GM12878 (cell line): ENCODE measurements around the gene RFTN2.

Experiments
- CEBPB ChIP-seq, 2 experiments: fragments of 150-350 bp in 1 of 2; IDR thresholded peaks; 2 replicates each; pipeline ENCODE4 v1.6.1; 2012 to 2014; ENCODE audit warnings: low read depth in 2 of 2, low read length in 2 of 2, borderline replicate concordance in 1 of 2, inconsistent platforms in 1 of 2
- CTCF ChIP-seq, 3 experiments: IDR thresholded peaks in 2 of 3; conservative IDR thresholded peaks in 1 of 3; 2 replicates each; pipeline ENCODE4 v1.5.1; 2011; ENCODE audit warnings: low read depth in 3 of 3, low read length in 3 of 3, mild to moderate bottlenecking in 3 of 3, control low read depth in 2 of 3, moderate library complexity in 2 of 3, inconsistent platforms in 1 of 3, mixed read lengths in 1 of 3; ENCODE audit not compliant: control insufficient read depth in 2 of 3, insufficient read depth in 1 of 3; ENCODE audit errors: extremely low read depth in 1 of 3
- EZH2 ChIP-seq: IDR thresholded peaks from 2 replicates; pipeline ENCODE4 v1.6.1; 2012; ENCODE audit warnings: low read depth, mild to moderate bottlenecking, control low read depth, inconsistent platforms, low read length, borderline replicate concordance; ENCODE audit not compliant: control insufficient read depth
- POLR2A ChIP-seq: IDR thresholded peaks from 2 replicates; pipeline ENCODE4 v1.6.1; 2011; ENCODE audit warnings: low read depth, mild to moderate bottlenecking, low read length
- TARDBP ChIP-seq: IDR thresholded peaks from 2 replicates; pipeline ENCODE4 v1.6.1; 2016; ENCODE audit warnings: borderline replicate concordance
- ZZZ3 ChIP-seq: IDR thresholded peaks from 2 replicates; pipeline ENCODE4 v1.6.1; 2011; ENCODE audit warnings: low read depth; ENCODE audit not compliant: control insufficient read depth, insufficient read length
- TF ChIP-seq, protein P1 (sequence below): IDR thresholded peaks from 2 replicates; pipeline ENCODE4 v1.6.1; 2011; ENCODE audit warnings: low read depth, mild to moderate bottlenecking, low read length, moderate library complexity, borderline replicate concordance; ENCODE audit errors: extremely low read depth
- TF ChIP-seq, protein P2 (sequence below): IDR thresholded peaks from 2 replicates; pipeline ENCODE4 v1.6.1; 2011; ENCODE audit warnings: borderline replicate concordance, low read depth, mild to moderate bottlenecking, moderate library complexity, mixed read lengths, low read length; ENCODE audit not compliant: insufficient read depth; ENCODE audit errors: extremely low read length

DNA sequence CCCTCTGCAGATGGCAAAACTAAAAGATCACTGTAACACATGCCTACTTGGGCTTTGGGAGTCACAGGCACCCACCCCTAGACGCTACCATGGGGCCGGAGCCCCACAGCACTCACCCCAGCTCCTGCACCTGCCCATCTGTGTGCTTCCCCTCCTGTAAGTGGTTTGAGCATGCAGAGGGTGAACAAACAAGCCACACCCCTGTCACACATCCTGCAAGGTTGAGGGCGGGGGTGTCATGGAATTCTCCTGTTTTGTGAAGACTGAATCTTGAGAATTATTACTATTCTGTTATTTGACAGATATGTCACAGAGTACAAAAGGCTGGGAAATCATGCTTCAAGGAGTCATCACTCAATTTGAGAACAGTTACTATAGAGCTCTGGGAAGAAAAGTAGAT lies 60.9 kb downstream of the RFTN2 start:
- TF ChIP-seq CEBPB (IDR thresholded peaks at IDR 0.05; ENCODE audit: borderline replicate concordance in 1 of 2, low read depth in 2 of 2, low read length in 2 of 2), result no peak
- TF ChIP-seq, protein P1, sequence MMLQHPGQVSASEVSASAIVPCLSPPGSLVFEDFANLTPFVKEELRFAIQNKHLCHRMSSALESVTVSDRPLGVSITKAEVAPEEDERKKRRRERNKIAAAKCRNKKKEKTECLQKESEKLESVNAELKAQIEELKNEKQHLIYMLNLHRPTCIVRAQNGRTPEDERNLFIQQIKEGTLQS, result no peak
- TF ChIP-seq POLR2A, result no peak
- no peak for TF ChIP-seq ZZZ3
- TF ChIP-seq CTCF (IDR thresholded peaks at IDR 0.05 in 2 of 3, conservative IDR thresholded peaks at IDR 0.05 in 1 of 3; ENCODE audit: control insufficient read depth in 2 of 3, extremely low read depth in 1 of 3, insufficient read depth in 1 of 3, low read depth in 3 of 3, low read length in 3 of 3), result no peak
- no peak for TF ChIP-seq TARDBP
- TF ChIP-seq EZH2, result no peak
- TF ChIP-seq, protein P2, sequence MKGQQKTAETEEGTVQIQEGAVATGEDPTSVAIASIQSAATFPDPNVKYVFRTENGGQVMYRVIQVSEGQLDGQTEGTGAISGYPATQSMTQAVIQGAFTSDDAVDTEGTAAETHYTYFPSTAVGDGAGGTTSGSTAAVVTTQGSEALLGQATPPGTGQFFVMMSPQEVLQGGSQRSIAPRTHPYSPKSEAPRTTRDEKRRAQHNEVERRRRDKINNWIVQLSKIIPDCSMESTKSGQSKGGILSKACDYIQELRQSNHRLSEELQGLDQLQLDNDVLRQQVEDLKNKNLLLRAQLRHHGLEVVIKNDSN, result no peak
